Activated CD8-positive, alpha-beta memory T cell treated with anti-CD3 and anti-CD28 coated beads, Interleukin-2, amount 50 U/mL, for 1 hour (primary cell): Measurements from ENCODE around the gene LY6G6C.

Source experiments
- DNase-seq: peaks from one replicate; pipeline ENCODE4 v3.0.0-alpha.2; 2020; ENCODE audit errors: extremely low read depth

LY6G6C gene

GRCh38 chr6:31706599-31706998 lies 14.9 kb downstream of the LY6G6C start, which contains the start of gene LY6G6F:
TSS of gene LY6G6F (plus strand) at chr6:31706866. CDS start at chr6:31706907, 41 bp downstream.
- no peak for DNase-seq

DNA sequence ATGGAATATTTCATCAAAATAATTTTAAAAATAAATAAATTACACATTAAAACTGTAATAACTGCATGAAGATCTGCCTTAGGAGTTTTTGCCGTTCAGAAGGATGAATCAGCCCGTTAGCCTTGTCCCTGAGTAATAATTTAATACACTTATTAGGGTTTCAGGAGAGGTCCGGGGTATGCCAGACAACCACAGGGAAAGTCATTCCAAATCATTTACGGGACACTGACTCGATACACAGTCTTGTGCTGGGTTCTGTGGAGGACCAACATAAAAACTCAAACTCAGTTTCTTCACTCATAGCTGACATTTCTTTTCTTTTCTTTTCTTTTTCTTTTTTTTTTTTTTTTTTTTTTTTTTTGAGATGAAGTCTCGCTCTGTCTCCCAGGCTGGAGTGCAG lies 15.6 kb downstream of the LY6G6C start:
- no peak for DNase-seq

DNA sequence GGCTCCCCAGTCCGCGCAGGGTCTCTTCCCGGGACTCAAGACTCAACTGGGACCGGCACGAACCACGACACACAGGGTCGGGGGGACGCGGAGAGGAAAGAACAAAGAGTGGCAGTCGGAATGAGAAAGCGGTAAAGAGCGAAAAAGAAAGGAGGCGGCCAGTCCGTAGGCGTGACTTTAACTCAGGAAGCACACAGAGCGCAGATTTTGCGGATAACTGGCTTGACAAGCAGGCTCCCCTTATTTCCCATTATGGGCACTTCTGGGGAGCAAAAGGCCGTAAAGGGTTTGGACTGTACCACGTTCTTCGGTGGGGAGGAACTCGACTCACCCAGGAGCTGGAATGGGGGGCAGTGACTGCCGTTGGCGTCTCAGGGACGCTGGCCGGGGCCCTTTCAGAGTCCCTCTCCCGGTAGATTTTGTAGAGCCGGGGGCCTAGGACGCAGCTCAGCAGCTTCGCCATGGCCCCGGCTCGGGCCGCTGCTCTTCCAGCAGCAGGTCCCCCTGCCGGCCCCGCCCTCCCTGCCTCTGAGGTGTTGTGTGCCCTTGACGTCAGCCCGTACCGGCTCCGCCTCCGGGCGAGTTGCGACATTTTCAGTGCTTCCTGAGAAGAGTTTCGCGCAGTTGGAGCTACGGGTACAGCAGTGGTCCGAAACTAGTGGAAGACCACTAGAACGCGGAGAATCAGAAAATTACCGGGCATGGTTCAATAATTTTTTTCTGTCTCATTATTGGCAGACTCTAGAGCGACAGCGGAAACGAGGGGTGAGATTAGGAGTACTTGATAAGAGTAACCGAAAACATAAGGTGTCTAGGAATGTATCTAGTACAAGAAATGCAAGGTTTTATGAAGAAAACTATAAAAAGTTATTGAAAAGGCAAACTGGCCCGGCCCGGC lies 18.5 kb downstream of the LY6G6C start, which contains the start of gene ABHD16A:
Gene ABHD16A, minus strand, starts transcription at position 506 of the 898 bp plus-strand sequence. Its CDS starts 43 bp downstream, at position 463.
- DNase-seq = peak; percentile 95

DNA sequence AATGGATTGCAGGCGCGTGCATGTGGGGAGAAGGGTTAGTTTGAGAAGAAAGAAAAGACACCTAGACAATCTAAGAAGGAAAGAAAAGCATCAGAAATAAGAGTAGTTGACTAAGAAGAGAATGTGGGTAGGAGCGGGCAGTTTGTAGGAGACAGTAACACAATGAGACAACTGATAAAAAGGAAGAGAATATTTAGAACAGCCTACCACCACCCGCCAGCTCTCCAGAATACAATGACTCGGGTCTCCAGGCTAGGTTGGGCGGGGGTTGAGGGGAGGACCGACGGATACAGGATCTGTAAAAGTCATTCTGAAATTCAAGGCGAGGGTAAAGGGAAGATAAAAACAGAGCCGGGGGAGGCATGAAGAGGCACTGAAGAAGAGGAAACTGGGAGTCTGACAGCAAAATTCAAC lies 19.1 kb downstream of the LY6G6C start:
- DNase-seq = no peak

GRCh38 chr6:31701666-31702404 lies 19.7 kb downstream of the LY6G6C start:
- no peak for DNase-seq

DNA sequence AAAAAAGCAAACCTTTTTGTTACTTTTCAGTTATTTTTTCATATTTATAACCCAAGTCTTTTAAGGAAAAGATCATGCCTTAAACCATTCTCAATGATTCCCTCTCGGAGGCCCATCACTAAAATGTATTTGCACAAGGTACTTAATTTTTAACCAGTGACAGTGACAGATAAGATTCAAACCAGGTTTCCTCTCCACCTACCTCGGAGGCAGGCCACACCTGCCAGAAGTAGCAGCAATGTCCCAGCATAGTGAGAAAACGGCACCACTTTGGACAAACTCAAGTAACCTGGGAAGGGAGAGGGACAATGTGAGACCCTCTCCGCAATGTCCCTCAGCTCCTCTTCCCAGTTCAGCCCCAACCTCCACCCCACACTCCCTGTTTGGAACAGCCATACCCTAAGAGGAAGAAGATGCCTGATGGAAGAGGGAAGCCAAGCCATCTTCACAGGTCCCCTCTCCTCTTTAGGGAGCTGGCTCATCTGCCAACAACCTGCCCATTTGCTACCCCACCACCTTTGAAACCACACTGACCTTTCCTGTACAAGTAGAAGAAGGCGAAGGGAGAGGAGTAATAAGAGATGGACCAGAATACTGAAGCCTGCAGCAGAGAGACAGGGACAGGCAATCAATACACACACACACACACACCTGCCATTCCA lies 20.7 kb downstream of the LY6G6C start:
- DNase-seq = no peak

DNA sequence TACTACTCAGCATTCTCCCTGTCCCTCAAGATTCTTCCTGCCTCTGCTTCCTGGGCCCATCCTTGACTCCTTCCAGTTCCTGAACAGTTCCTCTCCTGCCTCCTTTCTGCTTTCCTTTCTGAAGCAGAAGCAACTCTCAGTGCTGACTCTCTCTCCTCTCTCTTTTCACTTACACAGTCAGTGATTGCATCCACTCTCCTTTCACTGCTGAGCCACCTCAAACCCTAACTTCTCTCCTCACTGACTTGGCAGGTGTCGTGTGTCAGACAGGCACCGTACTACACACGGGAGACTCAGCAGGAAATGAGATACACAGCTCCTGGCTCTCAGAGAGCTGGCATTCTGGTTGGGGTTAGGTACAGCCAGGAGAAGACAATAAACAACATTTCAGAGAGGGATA lies 24.0 kb downstream of the LY6G6C start:
- DNase-seq = no peak

- DNase-seq = no peak
These were observed 28.0 kb downstream of the LY6G6C start for GRCh38 chr6:31693535-31693934.

DNA sequence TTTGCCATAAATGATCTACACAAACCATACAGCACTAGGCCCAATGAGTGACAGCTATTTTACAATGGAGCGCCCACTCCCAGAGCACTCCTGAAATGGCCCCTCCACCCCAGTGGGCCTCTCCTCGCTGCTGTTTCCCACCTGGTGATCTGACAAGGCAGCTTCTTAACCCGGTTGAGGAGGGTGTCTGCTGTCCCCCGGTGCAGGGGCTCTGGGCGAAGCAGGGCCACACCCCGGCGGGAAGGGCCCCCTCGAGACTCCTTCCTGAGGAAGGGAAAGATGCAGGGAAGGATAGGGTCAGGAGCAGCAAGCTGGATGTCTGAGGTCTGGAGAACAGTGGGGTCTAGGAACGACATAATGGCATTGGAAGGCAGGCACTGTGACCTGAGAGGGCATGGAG lies 28.7 kb downstream of the LY6G6C start:
- no peak for DNase-seq

DNA sequence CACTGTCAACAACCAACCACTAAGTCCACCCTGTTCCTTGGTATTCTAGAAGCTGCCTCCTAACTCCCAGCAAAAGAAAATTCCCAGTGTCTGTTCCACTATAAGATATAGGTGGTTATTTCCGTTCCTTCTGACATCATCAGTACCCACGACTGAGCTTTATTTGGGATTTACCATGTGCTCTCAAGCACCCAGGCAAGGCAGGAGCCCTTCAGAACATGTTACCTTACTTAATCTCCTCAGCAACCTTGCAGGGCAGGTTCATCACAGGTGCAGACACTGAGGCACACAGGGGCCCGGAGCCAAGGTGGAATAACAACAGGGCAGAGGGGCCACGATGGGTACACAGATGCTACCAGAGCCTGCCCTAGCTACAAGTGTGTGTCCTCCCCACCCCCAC lies 29.2 kb downstream of the LY6G6C start:
- no peak for DNase-seq

GRCh38 chr6:31691564-31692108 lies 29.9 kb downstream of the LY6G6C start:
- no peak for DNase-seq

DNA sequence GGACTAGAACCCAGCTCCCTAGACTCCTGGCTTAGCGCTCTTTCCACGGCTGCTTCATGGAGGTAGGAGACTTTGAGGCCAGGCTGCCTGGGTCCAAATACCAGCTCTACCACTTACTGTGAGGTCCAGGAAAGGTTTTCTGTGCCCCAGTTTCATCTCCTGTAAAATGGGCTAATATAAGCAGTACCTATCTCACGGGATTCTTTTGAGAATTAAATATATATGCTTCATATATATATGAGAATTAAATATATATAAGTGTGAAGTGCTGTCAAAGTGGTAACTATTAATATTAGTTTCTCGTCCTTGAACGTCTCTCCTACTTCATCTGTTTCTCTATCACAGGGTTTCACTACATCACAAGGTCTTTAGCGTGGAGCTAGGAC lies 30.5 kb downstream of the LY6G6C start:
- DNase-seq = no peak

DNA sequence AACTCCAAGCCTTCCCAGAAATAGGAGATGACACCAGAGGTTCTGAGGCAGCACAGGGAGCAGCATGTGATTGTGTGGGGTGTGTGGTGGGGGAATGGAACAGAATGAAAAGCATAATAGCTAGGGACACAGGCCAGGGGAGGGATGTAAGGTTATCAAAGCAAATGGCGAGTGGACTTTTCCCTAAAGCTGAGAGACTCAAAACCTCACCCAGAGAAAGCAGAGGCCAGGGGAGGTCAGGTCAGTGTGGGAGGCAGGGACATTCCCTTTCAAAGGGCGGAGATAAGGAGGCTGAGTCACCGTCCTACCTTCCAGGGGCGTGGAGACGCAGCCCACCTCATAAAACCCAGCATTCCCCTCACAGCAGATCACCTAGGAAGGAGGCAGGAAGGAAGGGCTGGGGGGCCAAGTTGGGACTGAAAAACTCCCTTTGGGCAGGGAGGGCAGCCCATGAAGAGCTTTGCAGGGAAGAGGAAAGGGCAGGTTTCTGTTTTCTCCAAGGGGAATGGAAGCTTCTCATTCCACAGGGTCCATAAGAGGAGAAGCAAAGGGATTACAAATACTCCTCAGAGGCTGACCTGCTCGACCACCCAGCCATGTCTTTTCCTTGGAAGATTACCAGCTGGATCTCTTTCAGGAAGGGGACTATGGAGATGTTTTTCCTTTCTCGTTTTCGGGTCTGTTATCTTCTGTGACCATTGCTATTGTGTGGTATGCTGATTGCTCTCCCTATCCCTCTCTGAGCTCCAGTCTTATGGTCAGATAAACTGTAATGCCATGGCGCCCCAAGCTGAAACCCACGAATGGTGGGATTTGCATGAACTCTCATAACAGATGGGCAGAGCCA lies 31.1 kb downstream of the LY6G6C start:
- no peak for DNase-seq

- no peak for DNase-seq
These were observed 32.1 kb downstream of the LY6G6C start for GRCh38 chr6:31689249-31690110.

DNA sequence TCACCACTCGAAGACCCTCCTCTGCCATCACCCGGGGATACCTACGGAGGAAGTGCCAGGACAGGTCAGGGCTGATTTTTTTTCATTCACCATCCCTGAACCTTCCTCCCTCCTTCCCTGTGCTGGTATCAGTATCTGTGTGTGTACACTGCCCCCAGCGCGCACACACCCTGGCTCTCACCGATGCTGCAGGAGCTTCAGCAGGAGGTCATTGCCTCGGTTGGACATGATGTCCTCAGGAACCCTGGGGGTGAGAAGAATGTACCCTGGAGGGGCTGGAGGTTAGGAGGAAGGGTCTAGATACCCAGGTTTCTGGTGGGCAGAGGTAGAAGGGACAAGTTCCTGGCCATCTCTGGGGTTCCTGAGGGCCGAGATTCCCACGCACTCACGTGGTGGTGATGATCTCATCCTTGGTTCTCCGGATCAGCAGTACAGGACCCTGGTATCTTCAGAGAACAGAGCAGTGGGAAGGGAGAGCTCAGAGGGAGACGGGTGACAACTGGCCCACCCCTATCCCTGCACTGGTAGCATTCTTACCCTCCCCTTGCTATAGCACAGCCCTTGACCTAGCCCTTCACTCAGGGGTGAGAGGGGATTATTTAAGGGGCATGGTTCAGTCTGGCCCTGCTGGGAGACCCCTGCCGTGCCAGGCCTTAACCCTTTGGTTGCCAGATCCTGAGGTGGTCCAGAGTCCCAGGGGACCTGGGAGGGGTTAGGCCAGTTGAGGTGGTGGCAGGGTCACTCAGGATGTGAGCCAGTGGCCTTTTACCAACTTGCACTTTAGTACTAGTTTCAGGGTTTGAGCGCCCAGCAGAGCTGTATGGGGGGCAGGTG lies 33.5 kb downstream of the LY6G6C start:
- DNase-seq = no peak

- DNase-seq = no peak
These were observed 34.2 kb downstream of the LY6G6C start for GRCh38 chr6:31687321-31687720.

GRCh38 chr6:31686483-31686882 lies 35.1 kb downstream of the LY6G6C start:
- no peak for DNase-seq

DNA sequence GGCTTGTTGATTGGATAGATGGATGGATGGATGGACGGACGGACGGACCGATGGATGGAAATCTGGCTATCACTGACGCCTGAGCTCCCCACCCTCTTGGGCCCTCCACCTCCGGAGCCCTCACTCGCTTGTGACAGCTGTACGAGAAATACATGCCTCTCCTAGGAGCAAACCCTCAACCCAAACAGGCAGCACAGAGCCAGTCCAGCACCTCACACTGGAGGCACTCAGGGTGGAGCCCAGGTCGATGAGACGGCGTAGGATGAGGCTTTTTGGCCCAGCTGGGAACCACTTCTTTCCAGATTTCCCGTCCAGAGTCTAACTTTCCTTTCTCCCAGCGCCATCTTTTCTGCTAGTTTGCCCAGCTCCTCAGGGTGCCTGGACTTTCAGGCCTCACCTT lies 38.0 kb downstream of the LY6G6C start:
- DNase-seq = no peak

GRCh38 chr6:31681135-31681671 lies 40.3 kb downstream of the LY6G6C start:
- DNase-seq = no peak
